ENCODE data around the gene REEP1.

GRCh38 chr2:86307431-86307830, 30.0 kb downstream of the REEP1 start:
- no peak for TF ChIP-seq CTCF (conservative IDR thresholded peaks at IDR 0.05)
- TF ChIP-seq EZH2 (IDR thresholded peaks at IDR 0.05; ENCODE audit: low read depth): no peak

Data from PC-9 (cell line).